Measurements from ENCODE around the gene RETNLB. TPM values are rescaled to one million over a fixed set of nuclear protein-coding genes. Genes with fewer than 3 reads are reported as not detected.

The RETNLB gene
- total and polyA plus RNA-seq, 2 of the 13 experiments (the other 11 are each of a cell fraction or from before 2014, with no cell fraction given): not detected

DNA sequence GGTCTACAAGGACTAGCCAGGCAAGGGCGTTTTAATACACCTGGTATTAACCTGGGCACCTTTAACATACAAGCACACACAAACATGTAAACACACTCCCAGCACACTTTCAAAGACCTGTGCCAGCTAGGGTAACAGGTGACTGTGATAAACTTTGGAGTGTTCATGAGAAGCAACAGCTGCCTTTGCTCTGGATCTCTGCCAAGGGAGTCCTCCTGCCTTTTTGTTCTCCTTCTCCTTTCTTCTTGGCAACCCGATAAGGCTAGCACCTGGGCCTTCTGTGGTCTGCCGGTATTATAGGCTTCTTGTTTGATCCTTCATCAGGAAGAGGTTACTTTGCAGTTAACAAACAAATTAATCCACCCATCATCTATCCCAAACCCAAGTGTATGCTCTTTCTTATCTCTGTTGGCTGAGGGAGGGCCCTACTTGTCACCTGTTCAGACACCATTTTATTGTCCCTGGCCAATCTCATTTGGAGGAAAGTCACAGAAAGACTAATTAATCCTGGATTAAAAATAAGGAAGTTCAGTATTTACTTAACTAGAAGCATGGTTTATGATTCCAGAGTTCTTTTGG is at the start of gene RETNLB (continued):
- TF ChIP-seq JDP2 (CRISPR knock-in tag; IDR thresholded peaks at IDR 0.05; ENCODE audit: borderline replicate concordance): no peak

- FAIRE-seq: no peak
- no peaks in the 10 kb centered on the region for H3K4me1 ChIP-seq (ENCODE audit: insufficient read depth, low read length)
- no peaks in the 10 kb centered on the region for H3K27me3 ChIP-seq (ENCODE audit: control insufficient read depth in 1 of 2, insufficient read depth in 2 of 2, low read length in 2 of 2)
- H3K9ac ChIP-seq (ENCODE audit: insufficient read depth, low read depth, low read length): no peak overlapping the region
- CTCF ChIA-PET (ENCODE audit: low intra/inter-chr PET ratio, low total read pairs): no interaction called here
- H3K27ac ChIP-seq (ENCODE audit: extremely low read length, insufficient read depth, low read length): no peak overlapping the region
- 13% methylated on average over 4 of the region's 4 CpGs for WGBS (ENCODE audit: low lambda C conversion rate)
- no peaks in the 10 kb centered on the region for H4K20me1 ChIP-seq (ENCODE audit: insufficient read depth, low read length)
- ATAC-seq: no peak
- intact Hi-C loops (cut with micrococcal nuclease; ENCODE audit: unreplicated experiment) (no loop called here), in situ Hi-C loops (cut with HindIII; ENCODE audit: extremely low pct_ligation_motif_present, low pct_unique_long_range_greater_than_20kb) (no loop called here)
- no peaks in the 10 kb centered on the region for H3K9me3 ChIP-seq (ENCODE audit: low read length)
- no peak overlapping the region for H2AFZ ChIP-seq (ENCODE audit: low read length)
- H3K36me3 ChIP-seq (replicated peaks in 1 of 2; ENCODE audit: control insufficient read depth in 1 of 2, insufficient read depth in 2 of 2, low read length in 2 of 2): no peaks in the 10 kb centered on the region
- H3K4me3 ChIP-seq (replicated peaks in 1 of 3; ENCODE audit: insufficient read depth in 1 of 3, low read depth in 2 of 3, low read length in 3 of 3): no peak overlapping the region
- no TSS peak for BruUV-seq (replicated peaks)
- TF ChIP-seq NR2F1 (CRISPR knock-in tag; IDR thresholded peaks at IDR 0.05): no peak
- TF ChIP-seq ZNF703 (CRISPR knock-in tag; IDR thresholded peaks at IDR 0.05; ENCODE audit: borderline replicate concordance): no peak
- TF ChIP-seq GATAD1 (CRISPR knock-in tag; IDR thresholded peaks at IDR 0.05): no peak
- TF ChIP-seq NKX3-1 (CRISPR knock-in tag; IDR thresholded peaks at IDR 0.05): no peak
- TF ChIP-seq JUNB (CRISPR knock-in tag; IDR thresholded peaks at IDR 0.05; ENCODE audit: borderline replicate concordance): no peak
- TF ChIP-seq STAG1 (CRISPR knock-in tag; IDR thresholded peaks at IDR 0.05): no peak
- no peak for TF ChIP-seq ATM (IDR thresholded peaks at IDR 0.05; ENCODE audit: borderline replicate concordance)
- POLR2A ChIA-PET: no interaction called here
- no peak overlapping the region for H3K4me2 ChIP-seq (ENCODE audit: low read depth, low read length)
- no peak for DNase-seq (ENCODE audit: low spot score)
- H3K79me2 ChIP-seq (ENCODE audit: insufficient read depth, low read length): no peaks in the 10 kb centered on the region
These were observed 49.1 kb upstream of the RETNLB start for GRCh38 chr3:108806316-108806715.

- Histone ChIP-seq H3K4me1 (ENCODE audit: insufficient read depth, low read length) (no peaks in the 10 kb centered on the region), H3K27me3 (ENCODE audit: control insufficient read depth in 1 of 2, insufficient read depth in 2 of 2, low read length in 2 of 2) (no peaks in the 10 kb centered on the region), H3K9ac (ENCODE audit: insufficient read depth, low read depth, low read length) (no peak overlapping the region), H2AFZ (ENCODE audit: low read length) (no peak overlapping the region), H3K9me3 (ENCODE audit: low read length) (no peaks in the 10 kb centered on the region), H4K20me1 (ENCODE audit: insufficient read depth, low read length) (no peaks in the 10 kb centered on the region), H3K36me3 (replicated peaks in 1 of 2; ENCODE audit: control insufficient read depth in 1 of 2, insufficient read depth in 2 of 2, low read length in 2 of 2) (no peaks in the 10 kb centered on the region), H3K4me3 (replicated peaks in 1 of 3; ENCODE audit: insufficient read depth in 1 of 3, low read depth in 2 of 3, low read length in 3 of 3) (no peak overlapping the region), H3K27ac (ENCODE audit: extremely low read length, insufficient read depth, low read length) (no peak overlapping the region), H3K4me2 (ENCODE audit: low read depth, low read length) (no peak overlapping the region), H3K79me2 (ENCODE audit: insufficient read depth, low read length) (no peaks in the 10 kb centered on the region)
- in situ Hi-C loops (cut with HindIII; ENCODE audit: extremely low pct_ligation_motif_present, low pct_unique_long_range_greater_than_20kb): no loop called here
- no peak for FAIRE-seq
- WGBS (ENCODE audit: low lambda C conversion rate): under 1% methylated on average over 4 of the region's 4 CpGs
- no peak for ATAC-seq
- ChIA-PET POLR2A (no interaction called here), CTCF (ENCODE audit: low intra/inter-chr PET ratio, low total read pairs) (no interaction called here)
- intact Hi-C loops (cut with micrococcal nuclease; ENCODE audit: unreplicated experiment): no loop called here
- no peak for DNase-seq (ENCODE audit: low spot score)
- no TSS peak for BruUV-seq (replicated peaks)
- no peak for TF ChIP-seq TARDBP (CRISPR knock-in tag; IDR thresholded peaks at IDR 0.05)
- TF ChIP-seq SALL2 (CRISPR knock-in tag; IDR thresholded peaks at IDR 0.05): no peak
- TF ChIP-seq ZNF782 (CRISPR knock-in tag; IDR thresholded peaks at IDR 0.05; ENCODE audit: borderline replicate concordance): no peak
- TF ChIP-seq ZNF678 (CRISPR knock-in tag; IDR thresholded peaks at IDR 0.05): no peak
- TF ChIP-seq TFE3 (CRISPR knock-in tag; IDR thresholded peaks at IDR 0.05): no peak
- TF ChIP-seq RELA (CRISPR knock-in tag; IDR thresholded peaks at IDR 0.05): no peak
These were observed 47.8 kb upstream of the RETNLB start for GRCh38 chr3:108804966-108805365.

All from HepG2 (cell line).